HuH-7.5 (cell line): ENCODE data around the gene STX18.
"Not testable (repeated sequence)": the region's sequence is repeated elsewhere in the genome, so short reads cannot be mapped to it uniquely, and the experiment has no call there.

ENCODE experiments used
- DNase-seq: peaks from one replicate; pipeline ENCODE4 v3.0.0; 2011; ENCODE audit warnings: low spot score

Gene STX18

GRCh38 chr4:4437798-4438470 lies 103.9 kb downstream of the STX18 start:
- no peak for DNase-seq

- no peak for DNase-seq
Measured at GRCh38 chr4:4436244-4436823, 105.5 kb downstream of the STX18 start.

- DNase-seq, result no peak
Measured at GRCh38 chr4:4433941-4434340, 107.9 kb downstream of the STX18 start.

- no peak for DNase-seq
Measured at GRCh38 chr4:4432341-4433125, 109.3 kb downstream of the STX18 start.

GRCh38 chr4:4430492-4431195 lies 111.2 kb downstream of the STX18 start:
- peak; percentile 66 for DNase-seq

GRCh38 chr4:4428966-4429875 lies 112.6 kb downstream of the STX18 start:
- no peak for DNase-seq

- DNase-seq, result no peak
Measured at GRCh38 chr4:4427886-4428285, 114.0 kb downstream of the STX18 start.

- DNase-seq, result no peak
Measured at GRCh38 chr4:4427121-4427870, 114.6 kb downstream of the STX18 start.

- no peak for DNase-seq
Measured at GRCh38 chr4:4426511-4427120, 115.2 kb downstream of the STX18 start.

- no peak for DNase-seq
Measured at GRCh38 chr4:4425696-4426095, 116.2 kb downstream of the STX18 start.

GRCh38 chr4:4425119-4425690 lies 116.6 kb downstream of the STX18 start:
- no peak for DNase-seq

- no peak for DNase-seq
Measured at GRCh38 chr4:4424499-4425115, 117.2 kb downstream of the STX18 start.

- no peak for DNase-seq
Measured at GRCh38 chr4:4423706-4424498, 117.9 kb downstream of the STX18 start.

GRCh38 chr4:4422856-4423499 lies 118.9 kb downstream of the STX18 start:
- no peak for DNase-seq

GRCh38 chr4:4422117-4422516 lies 119.7 kb downstream of the STX18 start:
- DNase-seq, result not testable (repeated sequence)

GRCh38 chr4:4421356-4421755 lies 120.5 kb downstream of the STX18 start:
- no peak for DNase-seq

- DNase-seq, result no peak
Measured at GRCh38 chr4:4420421-4420820, 121.4 kb downstream of the STX18 start.

- no peak for DNase-seq
Measured at GRCh38 chr4:4419896-4420295, 122.0 kb downstream of the STX18 start.
